Right lobe of liver (tissue), 4 donors: ENCODE data around the gene RERE.

Source experiments
- CTCF ChIP-seq, 4 donors: fragments of 200-600 bp in 3 of 4; fragments of 450-650 bp in 1 of 4; IDR thresholded peaks; one replicate each; pipeline versions ENCODE4 v1.5.1 to v1.8.0; 2016 to 2022; ENCODE audit warnings: antibody characterized with exemption in 4 of 4, mild to moderate bottlenecking in 2 of 4
- POLR2A ChIP-seq: fragments of 450-650 bp; IDR thresholded peaks from one replicate; pipeline ENCODE4 v1.6.1; 2017; ENCODE audit warnings: antibody characterized with exemption, mild to moderate bottlenecking
- donor health status: DM: no; HTN: no; CAD: no.
- donor health status: DM: no; HTN: no; CAD: no.
- donor health status: DM: no; HTN: yes; CAD: no.

DNA sequence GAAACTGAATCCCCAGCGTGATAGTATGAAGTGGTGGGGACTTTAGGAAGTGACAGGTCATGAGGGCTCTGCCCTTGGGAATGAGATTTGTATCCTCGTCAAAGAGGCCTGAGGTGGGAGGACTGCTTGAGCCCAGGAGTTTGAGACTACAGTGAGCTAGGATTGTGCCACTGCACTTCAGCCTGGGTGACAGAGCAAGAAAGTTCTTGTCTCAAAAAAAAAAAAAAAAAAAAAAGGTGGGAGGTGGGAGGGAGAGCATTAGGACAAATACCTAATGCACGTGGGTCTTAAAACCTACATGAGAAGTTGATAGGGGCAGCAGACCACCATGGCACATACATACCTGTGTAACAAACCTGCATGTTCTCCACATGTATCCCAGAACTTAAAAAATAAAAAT is 24.0 kb upstream of the RERE start:
- TF ChIP-seq CTCF (IDR thresholded peaks at IDR 0.05) (no peak), POLR2A (no peak)
